AG04449 (cell line): Measurements from ENCODE around the gene MARCHF3.

Source experiments
- CTCF ChIA-PET: fragments of 350-600 bp; formaldehyde crosslinking; extraction: SDS; loops from one replicate; lab custom pipeline; 2021; ENCODE audit warnings: antibody characterized with exemption; lab: Yijun Ruan, JAX
- POLR2A ChIA-PET: fragments of 400-600, 350-600 bp; formaldehyde crosslinking; extraction: SDS; loops from one replicate; lab custom pipeline; 2020; ENCODE audit warnings: antibody characterized with exemption, inconsistent platforms; lab: Yijun Ruan, JAX
- DNase-seq: peaks from one replicate; pipeline ENCODE4 v3.0.0-alpha.2; 2010; ENCODE audit warnings: low read depth, low spot score
- H3K4me3 ChIP-seq: 2 replicates; pipeline ENCODE4 v1.5.1; 2011; ENCODE audit warnings: low read depth, mild to moderate bottlenecking, control low read depth, low read length
- TF ChIP-seq, protein P1 (sequence below): IDR thresholded peaks from one replicate; pipeline ENCODE4 v1.5.1; 2011; ENCODE audit warnings: mild to moderate bottlenecking, moderate library complexity, low read length, control low read depth, inconsistent platforms; ENCODE audit not compliant: insufficient read depth; ENCODE audit errors: missing control alignments

Gene MARCHF3

DNA sequence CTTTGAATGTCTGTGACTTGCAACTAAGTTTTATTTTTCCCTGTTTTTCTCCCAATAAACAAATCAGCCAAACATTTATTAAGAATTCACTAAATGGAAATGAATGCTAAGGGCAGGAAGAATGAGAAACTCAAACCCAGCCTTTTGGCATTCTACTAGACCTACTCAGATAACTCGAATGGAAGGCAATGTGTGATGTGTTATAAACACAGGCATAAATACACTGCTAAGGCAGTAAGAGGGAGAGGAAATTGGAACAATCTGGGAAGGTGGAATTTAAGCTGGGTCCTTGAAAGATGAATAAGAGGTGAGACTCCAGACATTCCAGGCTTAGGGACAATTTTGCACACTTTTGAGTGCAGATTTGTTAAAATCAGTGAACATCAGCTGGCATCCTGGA lies 34.7 kb downstream of the MARCHF3 start:
- no peak overlapping the region for H3K4me3 ChIP-seq
- ChIA-PET CTCF (interaction anchor here (1.0 kb wide), 1 partner anchor 11 kb away, joined by 3 read pairs; no protein-coding TSS in a partner anchor), POLR2A (no interaction called here)
- no peak for DNase-seq
- TF ChIP-seq, protein P1, sequence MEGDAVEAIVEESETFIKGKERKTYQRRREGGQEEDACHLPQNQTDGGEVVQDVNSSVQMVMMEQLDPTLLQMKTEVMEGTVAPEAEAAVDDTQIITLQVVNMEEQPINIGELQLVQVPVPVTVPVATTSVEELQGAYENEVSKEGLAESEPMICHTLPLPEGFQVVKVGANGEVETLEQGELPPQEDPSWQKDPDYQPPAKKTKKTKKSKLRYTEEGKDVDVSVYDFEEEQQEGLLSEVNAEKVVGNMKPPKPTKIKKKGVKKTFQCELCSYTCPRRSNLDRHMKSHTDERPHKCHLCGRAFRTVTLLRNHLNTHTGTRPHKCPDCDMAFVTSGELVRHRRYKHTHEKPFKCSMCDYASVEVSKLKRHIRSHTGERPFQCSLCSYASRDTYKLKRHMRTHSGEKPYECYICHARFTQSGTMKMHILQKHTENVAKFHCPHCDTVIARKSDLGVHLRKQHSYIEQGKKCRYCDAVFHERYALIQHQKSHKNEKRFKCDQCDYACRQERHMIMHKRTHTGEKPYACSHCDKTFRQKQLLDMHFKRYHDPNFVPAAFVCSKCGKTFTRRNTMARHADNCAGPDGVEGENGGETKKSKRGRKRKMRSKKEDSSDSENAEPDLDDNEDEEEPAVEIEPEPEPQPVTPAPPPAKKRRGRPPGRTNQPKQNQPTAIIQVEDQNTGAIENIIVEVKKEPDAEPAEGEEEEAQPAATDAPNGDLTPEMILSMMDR, result no peak

DNA sequence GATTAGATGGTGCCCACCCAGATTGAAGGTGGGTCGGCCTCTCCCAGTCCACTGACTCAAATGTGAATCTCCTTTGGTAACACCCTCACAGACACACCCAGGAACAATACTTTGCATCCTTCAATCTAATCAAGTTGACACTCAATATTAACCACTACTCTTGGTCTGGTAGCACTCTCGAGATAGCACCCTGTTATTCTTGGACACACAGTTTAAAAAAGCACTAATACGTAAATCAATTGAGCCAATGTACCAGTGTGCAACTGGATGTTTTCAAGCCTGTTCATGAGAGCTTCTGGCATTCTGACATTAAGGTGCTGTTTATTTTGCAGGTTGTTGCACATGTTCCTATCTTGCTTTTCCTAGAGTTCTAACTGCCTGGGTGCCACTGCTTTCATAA lies 35.3 kb downstream of the MARCHF3 start:
- H3K4me3 ChIP-seq, result no peak overlapping the region
- DNase-seq, result no peak
- POLR2A ChIA-PET, result no interaction called here
- CTCF ChIA-PET, result no interaction called here
- TF ChIP-seq, protein P1, result no peak

DNA sequence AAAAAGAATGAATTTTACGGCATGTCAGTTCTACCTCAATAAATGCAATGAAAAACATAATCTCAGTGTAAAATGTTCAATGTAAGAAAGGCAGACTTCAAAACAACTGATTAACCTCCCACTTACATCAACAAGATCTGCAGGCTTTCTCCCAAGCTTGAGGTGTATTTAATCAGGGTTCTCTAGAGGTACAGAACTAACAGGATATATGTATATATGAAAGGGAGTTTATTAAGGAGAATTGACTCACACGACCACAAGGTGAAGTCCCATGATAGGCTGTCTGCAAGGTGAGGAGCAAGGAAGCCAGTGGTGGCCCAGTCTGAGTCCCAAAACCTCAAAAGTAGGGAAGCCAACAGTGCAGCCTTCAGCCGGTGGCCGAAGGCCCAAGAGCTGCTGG lies 35.9 kb downstream of the MARCHF3 start:
- ChIA-PET CTCF (no interaction called here), POLR2A (no interaction called here)
- no peak for DNase-seq
- H3K4me3 ChIP-seq, result no peak overlapping the region
- TF ChIP-seq, protein P1, result no peak

DNA sequence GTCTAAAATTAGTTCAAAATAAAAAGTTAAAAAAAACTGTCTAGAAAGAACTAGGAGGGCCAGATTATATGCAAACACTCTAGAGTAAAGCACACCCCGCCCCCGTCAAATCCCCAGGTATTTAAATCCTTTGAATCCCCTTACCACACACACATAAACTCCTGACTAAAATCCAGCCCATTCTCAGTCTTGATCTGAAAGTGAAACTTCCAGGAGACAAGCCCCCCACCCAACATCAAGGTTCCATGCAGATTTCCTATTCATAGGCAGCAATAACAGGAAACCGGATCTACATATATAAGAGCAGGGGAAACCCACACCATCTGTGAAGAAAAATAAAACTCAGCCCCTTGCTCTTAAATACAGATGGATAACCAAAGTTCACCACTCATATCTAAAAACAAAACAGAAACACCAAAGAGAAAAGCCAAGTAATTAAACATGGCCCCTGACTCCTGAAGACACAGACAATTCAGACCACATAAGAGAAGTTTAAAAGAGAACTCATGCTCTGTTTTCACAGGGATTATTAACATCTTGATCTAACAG lies 42.3 kb downstream of the MARCHF3 start:
- TF ChIP-seq, protein P1, result no peak
- POLR2A ChIA-PET, result no interaction called here
- DNase-seq, result no peak
- CTCF ChIA-PET, result no interaction called here
- no peak overlapping the region for H3K4me3 ChIP-seq

DNA sequence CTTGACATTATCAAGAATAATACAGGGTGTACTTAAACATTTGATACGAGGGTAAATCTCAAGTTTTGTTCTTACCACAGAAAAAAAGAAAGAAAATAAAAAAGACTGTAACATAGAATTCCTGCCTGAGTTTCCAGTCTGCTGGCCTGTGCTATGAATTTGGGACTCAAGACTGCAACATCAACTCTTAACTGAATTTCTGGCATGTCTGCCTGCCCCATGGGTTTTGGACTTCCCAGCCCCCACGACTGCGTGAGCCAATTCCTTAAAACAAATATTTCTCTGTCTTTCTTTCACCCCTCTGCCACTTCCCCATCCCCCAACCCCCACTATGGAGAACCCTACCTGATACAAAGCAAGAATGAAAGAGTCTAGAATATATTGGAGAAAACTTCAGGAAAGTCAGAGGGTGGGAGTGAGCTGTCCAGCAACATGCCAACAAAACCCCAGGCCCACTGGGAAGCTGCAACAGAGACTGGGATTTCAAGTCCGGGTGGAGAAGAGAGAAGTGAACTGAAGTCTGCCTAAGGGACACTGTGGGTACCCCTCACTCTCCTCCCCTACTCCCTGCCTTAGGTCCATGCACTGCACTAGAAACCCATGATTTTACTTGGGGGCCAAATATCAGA lies 43.0 kb downstream of the MARCHF3 start:
- H3K4me3 ChIP-seq, result no peak overlapping the region
- ChIA-PET CTCF (no interaction called here), POLR2A (no interaction called here)
- no peak for DNase-seq
- TF ChIP-seq, protein P1, result no peak

DNA sequence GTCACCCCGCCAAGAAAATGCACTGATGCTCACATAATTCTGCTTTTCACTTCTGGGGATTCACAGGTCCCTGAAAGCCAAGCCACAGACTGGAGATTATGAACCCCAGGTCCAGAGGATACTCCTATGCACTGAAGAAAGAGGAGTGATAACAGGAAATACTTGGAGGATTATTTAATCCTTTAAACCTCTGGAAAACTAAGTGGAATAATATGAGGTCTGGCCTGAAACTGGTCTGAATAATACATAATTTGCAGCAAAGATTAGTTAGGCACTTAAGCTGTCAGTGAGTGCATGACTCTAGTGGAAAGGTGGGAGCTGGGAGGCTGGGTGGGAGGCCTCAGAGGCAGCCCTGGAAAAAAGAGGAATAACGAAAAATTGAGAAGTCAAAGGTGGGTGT lies 45.7 kb downstream of the MARCHF3 start:
- no peak for DNase-seq
- no peak overlapping the region for H3K4me3 ChIP-seq
- CTCF ChIA-PET, result interaction anchor here (0.7 to 1.4 kb wide), 2 partner anchors 12 to 176 kb away, joined by 3 read pairs; no protein-coding TSS in a partner anchor
- POLR2A ChIA-PET, result no interaction called here
- TF ChIP-seq, protein P1, result no peak
